ENCODE results near the gene SCO2.

- TF ChIP-seq CTCF (IDR thresholded peaks at IDR 0.05; ENCODE audit: poor library complexity): no peak
- no peak for TF ChIP-seq EZH2 (IDR thresholded peaks at IDR 0.05; ENCODE audit: borderline replicate concordance)
Observed at GRCh38 chr22:50526834-50527801, 1.7 kb upstream of the SCO2 start.
